GM19240 (cell line): ENCODE measurements around the gene COPZ1.

ENCODE experiments used
- DNase-seq: peaks from one replicate; pipeline ENCODE4 v3.0.0; 2011; ENCODE audit warnings: low spot score; ENCODE audit not compliant: insufficient read length

The COPZ1 gene

DNA sequence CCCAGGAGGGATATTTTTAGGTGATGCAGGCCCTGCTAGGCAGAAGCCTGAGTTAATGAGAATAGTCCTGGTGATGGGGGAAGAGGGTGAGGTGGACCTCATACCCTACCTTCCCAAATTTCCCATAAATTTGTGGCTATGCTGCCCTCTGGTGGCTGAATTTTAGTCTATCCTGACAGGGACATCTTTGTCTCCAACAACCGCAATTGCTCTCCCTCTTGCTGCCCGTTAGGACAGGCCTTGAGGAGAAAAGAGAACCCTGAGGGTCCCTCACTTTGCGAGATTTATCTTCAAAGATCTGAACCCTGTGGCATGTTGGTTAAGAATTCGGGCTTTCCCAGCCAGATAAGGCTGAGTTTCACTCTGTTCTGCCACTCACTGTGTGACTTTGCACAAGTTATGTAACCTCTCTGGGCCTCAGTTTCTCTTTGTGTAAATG lies 69.4 kb downstream of the COPZ1 start:
- DNase-seq: no peak

DNA sequence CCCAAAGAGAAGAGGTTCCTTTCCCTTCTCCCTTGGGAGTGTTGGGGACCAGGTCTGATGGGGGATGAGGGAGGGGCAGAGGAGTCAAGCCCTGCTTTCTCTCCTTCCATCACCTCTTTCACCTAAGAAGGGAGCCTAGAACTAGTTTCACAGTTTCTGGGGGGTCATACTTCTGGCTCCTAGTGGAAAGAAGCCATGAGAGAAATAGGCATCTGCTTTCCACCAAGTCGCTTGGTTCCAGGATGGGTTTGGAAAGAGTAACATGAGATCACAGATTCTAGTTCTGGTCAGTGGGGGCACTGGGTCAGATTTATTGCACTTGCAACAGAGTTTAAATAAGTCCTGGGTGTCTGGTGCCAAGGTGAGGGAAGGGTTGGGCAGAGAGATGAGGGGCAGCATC lies 70.1 kb downstream of the COPZ1 start:
- DNase-seq: no peak

- no peak for DNase-seq
These were observed 70.6 kb downstream of the COPZ1 start for GRCh38 chr12:54395545-54395944.

DNA sequence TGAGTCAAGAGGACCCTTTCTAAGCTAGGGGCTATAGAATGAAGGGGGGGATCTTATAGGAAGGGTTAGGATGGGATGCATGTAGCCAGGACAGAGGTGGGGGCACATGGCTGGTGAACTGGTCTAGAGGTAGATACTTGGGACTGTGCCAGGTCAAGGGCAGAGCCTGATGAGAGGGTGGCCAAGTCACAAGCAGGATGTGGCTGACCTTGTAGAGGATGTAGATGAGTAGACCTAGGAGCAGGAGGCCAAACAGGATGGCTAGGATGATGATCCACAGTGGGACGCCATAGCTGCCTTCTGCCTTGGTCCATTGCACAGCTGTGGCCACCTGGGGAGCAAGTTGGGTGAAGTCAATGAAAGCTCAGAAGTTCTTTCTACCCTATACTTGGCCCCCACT lies 72.2 kb downstream of the COPZ1 start:
- no peak for DNase-seq

GRCh38 chr12:54398218-54398617 lies 73.3 kb downstream of the COPZ1 start:
- DNase-seq: no peak

- DNase-seq: peak; percentile 86
These were observed 74.3 kb downstream of the COPZ1 start for GRCh38 chr12:54398995-54399793.

DNA sequence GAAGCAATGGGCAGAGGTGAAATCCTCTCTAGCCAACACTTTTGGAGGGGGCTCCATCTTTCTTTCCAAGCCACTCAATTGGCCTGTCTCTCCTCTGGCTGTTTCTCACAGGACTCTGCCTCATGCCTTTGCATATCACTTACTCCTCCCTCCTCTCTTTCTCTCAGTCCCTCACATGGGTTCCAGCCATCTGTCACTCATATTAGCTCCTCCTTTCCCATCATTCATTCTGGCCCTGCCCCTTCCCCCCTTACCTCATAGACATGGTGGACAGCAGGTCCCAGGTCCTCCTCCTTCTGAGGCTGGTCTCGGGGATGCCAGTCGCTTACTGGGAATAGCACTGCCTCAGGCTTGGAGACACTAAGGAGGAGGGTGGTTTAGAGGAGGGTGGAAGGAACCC lies 76.2 kb downstream of the COPZ1 start:
- no peak for DNase-seq
